Effector memory CD4-positive, alpha-beta T cell (primary cell): ENCODE results near the gene ARL13A.
"Not testable (repeated sequence)": the region's sequence is repeated elsewhere in the genome, so short reads cannot be mapped to it uniquely, and the experiment has no call there.

Experiments
- DNase-seq, 3 donors: peaks; one replicate each; pipeline ENCODE4 v3.0.0-alpha.2; 2020
- H3K27ac ChIP-seq: 2 replicates; pipeline ENCODE4 v1.7.0; 2013; ENCODE audit warnings: mild to moderate bottlenecking, low read length, moderate library complexity; ENCODE audit not compliant: insufficient read depth, poor library complexity, severe bottlenecking
- H3K27me3 ChIP-seq: replicated peaks from 2 replicates; pipeline ENCODE4 v1.7.0; 2013; ENCODE audit warnings: mild to moderate bottlenecking, low read length; ENCODE audit not compliant: insufficient read depth, control insufficient read depth, poor library complexity, severe bottlenecking
- H3K36me3 ChIP-seq: 2 replicates; pipeline ENCODE4 v1.7.0; 2013; ENCODE audit warnings: mild to moderate bottlenecking, low read length, moderate library complexity; ENCODE audit not compliant: control insufficient read depth, insufficient read depth
- H3K4me1 ChIP-seq: 2 replicates; pipeline ENCODE4 v1.7.0; 2013; ENCODE audit warnings: low read length, mild to moderate bottlenecking; ENCODE audit not compliant: control insufficient read depth, insufficient read depth, poor library complexity, severe bottlenecking
- H3K4me3 ChIP-seq: 2 replicates; pipeline ENCODE4 v1.7.0; 2013; ENCODE audit warnings: low read length, low read depth, mild to moderate bottlenecking; ENCODE audit not compliant: insufficient read depth, poor library complexity, severe bottlenecking
- H3K9me3 ChIP-seq: 2 replicates; pipeline ENCODE4 v1.7.0; 2013; ENCODE audit warnings: mild to moderate bottlenecking, low read length, moderate library complexity; ENCODE audit not compliant: control insufficient read depth

The ARL13A gene

DNA sequence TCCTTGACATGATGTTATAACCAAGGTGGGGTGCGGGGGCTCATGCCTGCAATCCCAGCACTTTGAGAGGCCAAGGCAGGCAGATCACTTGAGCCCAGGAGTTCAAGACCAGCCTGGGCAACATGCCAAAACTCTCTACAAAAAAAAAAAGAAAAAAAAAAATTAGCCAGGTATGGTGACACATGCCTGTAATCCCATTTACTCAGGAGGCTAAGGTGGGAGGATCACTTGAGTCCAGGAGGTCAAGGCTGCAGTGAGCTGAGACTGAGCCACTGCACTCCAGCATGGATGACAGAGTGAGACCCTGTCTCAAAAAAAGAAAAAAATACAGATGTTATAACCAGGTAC lies 12.0 kb downstream of the ARL13A start:
- not testable (repeated sequence) for H3K4me3 ChIP-seq, H3K27ac ChIP-seq, H3K9me3 ChIP-seq

GRCh38 chrX:100984818-100985217 lies 15.3 kb downstream of the ARL13A start:
- Histone ChIP-seq H3K4me3 (no peak overlapping the region), H3K9me3 (no peaks in the 10 kb centered on the region), H3K4me1 (no peaks in the 10 kb centered on the region), H3K27me3 (no peaks in the 10 kb centered on the region), H3K36me3 (no peaks in the 10 kb centered on the region), H3K27ac (no peak overlapping the region)
- no peak for DNase-seq

More for the DNA sequence above, 12.0 kb downstream of the ARL13A start:
- not testable (repeated sequence) for H3K27me3 ChIP-seq, H3K4me1 ChIP-seq, DNase-seq, H3K36me3 ChIP-seq

DNA sequence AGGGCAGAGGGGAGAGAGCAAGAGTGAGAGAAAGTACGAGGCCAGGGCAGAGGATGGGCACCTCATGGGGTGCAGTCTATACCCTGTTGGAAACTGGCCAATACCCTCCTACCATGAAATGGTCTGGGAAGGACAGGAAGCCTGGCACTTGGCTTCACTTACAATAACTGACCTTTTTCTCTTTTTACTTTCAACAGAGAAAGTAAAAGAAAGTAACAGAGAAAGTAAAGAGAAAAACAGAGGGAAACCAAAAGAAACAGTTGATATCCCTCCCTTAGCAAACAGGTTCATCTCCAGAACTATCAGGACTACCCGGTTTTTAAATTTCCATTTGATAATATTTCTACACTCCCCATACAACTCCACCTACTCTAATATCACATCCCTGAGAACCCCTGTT lies 20.6 kb downstream of the ARL13A start:
- Histone ChIP-seq H3K36me3 (peaks cover under 1% of the 10 kb centered on the region), H3K27ac (no peak overlapping the region), H3K4me1 (no peaks in the 10 kb centered on the region), H3K27me3 (no peaks in the 10 kb centered on the region), H3K4me3 (no peak overlapping the region), H3K9me3 (no peaks in the 10 kb centered on the region)
- DNase-seq: no peak

DNA sequence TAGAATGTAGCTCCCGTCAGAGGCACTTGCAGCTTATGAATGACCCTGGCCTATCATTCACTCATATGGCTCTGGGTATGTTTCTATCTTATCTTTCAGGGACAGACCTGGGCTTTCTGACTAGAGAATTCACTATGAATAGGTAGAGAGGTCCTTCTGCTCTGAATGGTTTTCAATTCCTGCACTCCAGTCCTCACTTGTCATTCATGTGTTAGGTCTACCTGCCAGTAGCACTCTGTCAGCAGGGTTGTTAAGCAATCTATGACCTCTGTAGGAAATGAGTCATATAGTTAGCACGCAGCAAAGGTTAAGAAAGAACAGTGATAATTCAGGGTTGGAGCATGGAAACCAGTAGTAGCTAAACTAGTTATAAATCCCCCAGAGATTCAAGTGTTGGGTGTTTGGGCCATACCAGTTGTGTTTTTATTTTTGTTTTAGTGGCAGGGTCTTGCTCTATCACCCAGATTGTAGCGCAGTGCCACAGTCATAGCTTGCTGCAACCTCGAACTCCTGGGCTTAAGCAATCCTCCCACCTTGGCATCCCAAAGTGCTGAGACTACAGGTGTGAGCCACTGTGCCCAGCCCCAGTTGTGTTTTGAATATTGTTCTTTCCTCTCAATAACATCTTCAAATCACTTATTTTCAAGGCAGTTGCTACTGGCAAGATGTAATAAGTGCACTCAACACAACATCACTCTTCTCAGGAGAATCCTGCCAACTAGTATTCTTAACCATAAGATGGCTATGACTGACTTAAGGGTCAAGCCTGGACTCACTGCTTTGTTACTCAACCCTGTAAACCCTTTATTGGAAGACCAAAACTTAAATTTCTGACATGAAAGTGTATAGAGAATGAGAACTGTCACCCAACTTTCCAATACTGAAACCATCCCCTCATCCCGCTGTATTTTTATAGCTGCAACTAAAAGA lies 25.1 kb downstream of the ARL13A start:
- H3K36me3 ChIP-seq: peaks cover 4% of the 10 kb centered on the region
- H3K4me3 ChIP-seq: no peak overlapping the region
- H3K4me1 ChIP-seq: no peaks in the 10 kb centered on the region
- no peaks in the 10 kb centered on the region for H3K9me3 ChIP-seq
- no peak for DNase-seq
- no peak overlapping the region for H3K27ac ChIP-seq
- H3K27me3 ChIP-seq: no peaks in the 10 kb centered on the region

DNA sequence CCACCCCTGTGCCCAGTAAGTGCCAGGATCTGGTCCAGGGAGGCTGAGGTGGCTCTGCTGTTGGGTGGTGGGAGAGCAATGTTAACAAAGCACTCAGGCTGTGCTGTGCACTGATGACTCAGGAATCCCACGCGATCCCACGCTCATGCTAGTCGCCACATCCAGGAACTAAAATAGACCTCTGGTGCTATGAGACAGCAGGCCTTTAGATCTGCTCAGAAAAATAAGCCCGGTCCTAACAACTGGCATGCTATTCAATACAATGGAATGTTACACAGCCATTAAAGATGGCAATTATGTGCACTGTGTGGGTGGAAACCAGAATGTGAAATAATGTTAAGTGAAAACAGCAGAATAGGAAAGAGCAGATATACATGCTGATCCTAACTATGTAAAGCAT lies 26.0 kb downstream of the ARL13A start:
- no peak overlapping the region for H3K4me3 ChIP-seq
- no peak for DNase-seq
- no peak overlapping the region for H3K27ac ChIP-seq
- no peaks in the 10 kb centered on the region for H3K9me3 ChIP-seq
- H3K4me1 ChIP-seq: no peaks in the 10 kb centered on the region
- H3K27me3 ChIP-seq: no peaks in the 10 kb centered on the region
- peaks cover 4% of the 10 kb centered on the region for H3K36me3 ChIP-seq

DNA sequence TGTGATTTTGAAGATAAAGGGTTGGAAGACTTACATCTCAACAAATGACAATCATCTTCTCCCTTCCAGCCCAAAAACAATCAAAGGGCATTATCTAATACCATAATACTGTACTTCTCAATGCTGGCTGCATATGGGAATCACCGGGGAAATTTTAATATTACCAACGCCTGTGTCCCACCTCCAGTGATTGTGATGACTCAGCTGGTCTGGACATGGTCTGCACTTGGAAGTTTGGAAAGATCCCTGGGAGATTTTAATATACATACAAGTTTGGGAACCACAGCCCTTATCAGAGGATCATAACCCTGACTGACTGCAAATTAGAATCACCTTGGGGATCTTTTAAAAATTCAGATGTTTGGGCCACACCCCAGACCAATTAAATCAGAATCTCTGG lies 29.9 kb downstream of the ARL13A start:
- DNase-seq: no peak
- Histone ChIP-seq H3K27ac (no peak overlapping the region), H3K4me3 (no peak overlapping the region), H3K27me3 (no peaks in the 10 kb centered on the region), H3K4me1 (no peaks in the 10 kb centered on the region), H3K9me3 (no peaks in the 10 kb centered on the region), H3K36me3 (peaks cover 4% of the 10 kb centered on the region)

- Histone ChIP-seq H3K27ac (no peak overlapping the region), H3K36me3 (peaks cover 8% of the 10 kb centered on the region), H3K9me3 (no peaks in the 10 kb centered on the region), H3K4me1 (no peaks in the 10 kb centered on the region), H3K27me3 (no peaks in the 10 kb centered on the region), H3K4me3 (no peak overlapping the region)
- DNase-seq: no peak
Observed at GRCh38 chrX:101009090-101009489, 39.6 kb downstream of the ARL13A start.

- not testable (repeated sequence) for DNase-seq, H3K36me3 ChIP-seq, H3K4me3 ChIP-seq, H3K9me3 ChIP-seq, H3K27me3 ChIP-seq, H3K4me1 ChIP-seq, H3K27ac ChIP-seq
Observed at GRCh38 chrX:101012031-101012430, 42.5 kb downstream of the ARL13A start.

DNA sequence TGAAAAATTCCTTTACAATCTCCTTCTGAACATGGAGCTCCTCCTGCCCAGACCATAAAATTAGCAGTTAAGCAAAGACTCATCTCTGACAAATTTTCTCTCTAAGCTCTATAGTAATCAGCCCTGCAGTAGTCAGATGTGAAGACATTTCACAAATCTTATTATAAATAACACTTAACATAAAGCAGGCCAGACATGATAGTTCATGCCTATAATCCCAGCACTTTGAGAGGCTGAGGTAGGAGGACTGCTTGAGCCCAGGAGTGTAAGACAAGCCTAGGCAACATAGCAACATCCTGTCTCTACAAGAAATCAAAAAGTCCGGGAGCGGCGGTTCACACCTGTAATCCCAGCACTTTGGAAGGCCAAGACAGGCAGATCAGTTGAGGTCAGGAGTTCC lies 52.5 kb downstream of the ARL13A start:
- DNase-seq: no peak
- no peaks in the 10 kb centered on the region for H3K9me3 ChIP-seq

DNA sequence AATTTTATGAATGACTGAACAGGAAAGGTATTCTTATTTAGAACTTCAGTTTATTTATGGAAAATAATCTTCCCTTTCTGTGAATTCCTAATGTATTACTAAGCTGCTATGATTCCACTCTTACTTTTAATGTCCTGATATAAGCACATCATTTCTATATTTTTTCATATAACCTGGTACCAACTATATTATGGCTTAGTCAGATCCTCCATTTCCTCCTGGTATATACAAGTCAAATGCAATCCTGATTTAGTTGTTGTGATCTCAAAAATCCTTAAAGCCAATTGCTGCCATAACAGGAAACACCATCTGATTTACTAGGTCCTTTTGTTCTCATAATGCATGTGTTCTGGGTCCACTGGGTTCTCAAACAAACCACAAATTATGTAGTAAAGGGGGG lies 55.6 kb downstream of the ARL13A start:
- peaks cover 18% of the 10 kb centered on the region for H3K36me3 ChIP-seq
- H3K4me3 ChIP-seq: no peak overlapping the region
- no peaks in the 10 kb centered on the region for H3K9me3 ChIP-seq
- no peaks in the 10 kb centered on the region for H3K4me1 ChIP-seq
- DNase-seq: no peak
- no peak overlapping the region for H3K27ac ChIP-seq
- H3K27me3 ChIP-seq: no peaks in the 10 kb centered on the region

More for the DNA sequence above, 52.5 kb downstream of the ARL13A start:
- no peaks in the 10 kb centered on the region for H3K27me3 ChIP-seq
- H3K36me3 ChIP-seq: peaks cover 22% of the 10 kb centered on the region
- H3K4me1 ChIP-seq: no peaks in the 10 kb centered on the region
- no peak overlapping the region for H3K27ac ChIP-seq
- no peak overlapping the region for H3K4me3 ChIP-seq
